ENCODE measurements around the gene TIMP2. TPM values are rescaled to one million over a fixed set of nuclear protein-coding genes. Genes with fewer than 3 reads are reported as not detected.
A peak's percentile ranks its signal among the peaks of the same experiment; 100 is the strongest.

Gene TIMP2
- total RNA-seq, 1 experiment from 2014 or later, result 29.0 TPM

GRCh38 chr17:78828470-78829185 lies 96.6 kb downstream of the TIMP2 start:
- Mint-ChIP-seq H3K27me3 (ENCODE audit: low read depth) (no peaks in the 10 kb centered on the region), H3K9me3 (no peaks in the 10 kb centered on the region), H3K4me1 (no peaks in the 10 kb centered on the region), H3K4me3 (no peak overlapping the region), H3K27ac (no peak overlapping the region), H3K36me3 (ENCODE audit: insufficient read depth in 1 of 3, low read depth in 3 of 3) (peaks cover 64 to 93% (median 92%) of the 10 kb centered on the region in 3 experiments)
- WGBS (ENCODE audit: extremely low coverage, insufficient read length, low lambda C conversion rate), result no CpG with 5 or more reads among the region's 14 CpGs
- no peaks in the 10 kb centered on the region for H3K9me3 ChIP-seq (ENCODE audit: control insufficient read depth, low read depth, low read length)
- no peaks in the 10 kb centered on the region for H4K20me1 ChIP-seq (ENCODE audit: control insufficient read depth, insufficient read depth, insufficient read length)
- no peak overlapping the region for H2BK12ac ChIP-seq (ENCODE audit: insufficient read length, low read depth, low read length)
- no peak overlapping the region for H3K27ac ChIP-seq (ENCODE audit: insufficient read length, low read depth, low read length)
- H3K4me1 ChIP-seq (ENCODE audit: insufficient read depth, low read length), result no peaks in the 10 kb centered on the region
- peaks cover 6% of the 10 kb centered on the region; the same call in 1 of the 2 replicates for H3K79me2 ChIP-seq (ENCODE audit: insufficient read depth, low read length)
- H2AK5ac ChIP-seq (ENCODE audit: insufficient read length, low read length), result no peak overlapping the region
- no peak overlapping the region for H3K23ac ChIP-seq (ENCODE audit: insufficient read length, low read depth, low read length)
- no peak overlapping the region for H2BK5ac ChIP-seq (ENCODE audit: insufficient read length, low read length)
- peak; percentile 63 for DNase-seq
- H3K79me1 ChIP-seq (ENCODE audit: insufficient read depth, low read depth, low read length, poor library complexity, severe bottlenecking), result peaks cover 7% of the 10 kb centered on the region
- H3K18ac ChIP-seq (ENCODE audit: insufficient read length, low read depth, low read length), result no peak overlapping the region
- H3K14ac ChIP-seq (ENCODE audit: insufficient read depth, low read length), result no peak overlapping the region
- H2BK15ac ChIP-seq (ENCODE audit: low read depth, low read length), result no peak overlapping the region
- H4K5ac ChIP-seq (ENCODE audit: insufficient read length, low read depth, low read length), result no peak overlapping the region
- no peak overlapping the region for H2AFZ ChIP-seq (ENCODE audit: low read length)
- H3K23me2 ChIP-seq (ENCODE audit: insufficient read length, low read depth, low read length, poor library complexity, severe bottlenecking), result no peaks in the 10 kb centered on the region
- H2BK120ac ChIP-seq (ENCODE audit: low read depth, low read length, poor library complexity, severe bottlenecking), result no peak overlapping the region
- no peak overlapping the region for H3K56ac ChIP-seq (ENCODE audit: insufficient read length, low read depth, low read length)
- no peak overlapping the region for H3K9ac ChIP-seq (ENCODE audit: extremely low read depth, insufficient read length, low read length)
- no peak overlapping the region for H4K8ac ChIP-seq (replicated peaks; ENCODE audit: insufficient read length, low read depth, low read length)
- H3T11ph ChIP-seq (ENCODE audit: low read length), result no peak overlapping the region
- no peaks in the 10 kb centered on the region for H3K27me3 ChIP-seq (ENCODE audit: insufficient read depth, low read length)
- H3K4ac ChIP-seq (ENCODE audit: low read depth, low read length), result no peak overlapping the region
- no peak overlapping the region for H3K4me2 ChIP-seq (ENCODE audit: insufficient read depth, insufficient read length, low read length)
- TF ChIP-seq CTCF (conservative IDR thresholded peaks at IDR 0.05), result peak; percentile 46; the same call in 2 of the 3 replicates
- no peak overlapping the region for H4K91ac ChIP-seq (ENCODE audit: insufficient read length, low read depth, low read length)
- H2BK20ac ChIP-seq (ENCODE audit: low read depth, low read length, poor library complexity, severe bottlenecking), result no peak overlapping the region

Data from H9 (cell line).